ENCODE results near the gene BLTP3A. TPM values are rescaled to one million over a fixed set of nuclear protein-coding genes. Genes with fewer than 3 reads are reported as not detected.

BLTP3A gene
- total and polyA plus RNA-seq, 4 donors: 3.1 to 14.7 (median 9.6) TPM

DNA sequence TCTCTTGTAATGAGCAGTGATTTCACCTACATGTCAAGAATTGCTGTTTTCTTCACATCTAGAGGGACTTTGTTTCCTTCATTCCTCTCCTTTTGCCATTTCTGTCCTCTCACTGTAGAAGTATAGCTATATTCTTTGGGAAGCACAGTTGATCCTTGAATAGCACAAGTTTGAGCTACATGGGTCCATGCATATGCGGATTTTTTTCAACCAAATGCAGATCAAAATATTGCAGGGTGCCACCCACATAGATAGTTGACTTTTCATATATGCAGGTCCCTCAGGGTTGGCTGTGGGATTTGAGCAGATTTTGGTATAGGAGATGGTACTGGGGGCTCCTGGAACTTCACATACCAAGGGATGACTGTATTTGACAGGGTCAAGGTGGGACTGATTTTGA, 41.1 kb downstream of the BLTP3A start:
- 97 to 99% methylated on average over 1 of the region's 1 CpG for WGBS, 2 donors
- no peak for ATAC-seq (ENCODE audit: insufficient read depth, low FRiP score)

DNA sequence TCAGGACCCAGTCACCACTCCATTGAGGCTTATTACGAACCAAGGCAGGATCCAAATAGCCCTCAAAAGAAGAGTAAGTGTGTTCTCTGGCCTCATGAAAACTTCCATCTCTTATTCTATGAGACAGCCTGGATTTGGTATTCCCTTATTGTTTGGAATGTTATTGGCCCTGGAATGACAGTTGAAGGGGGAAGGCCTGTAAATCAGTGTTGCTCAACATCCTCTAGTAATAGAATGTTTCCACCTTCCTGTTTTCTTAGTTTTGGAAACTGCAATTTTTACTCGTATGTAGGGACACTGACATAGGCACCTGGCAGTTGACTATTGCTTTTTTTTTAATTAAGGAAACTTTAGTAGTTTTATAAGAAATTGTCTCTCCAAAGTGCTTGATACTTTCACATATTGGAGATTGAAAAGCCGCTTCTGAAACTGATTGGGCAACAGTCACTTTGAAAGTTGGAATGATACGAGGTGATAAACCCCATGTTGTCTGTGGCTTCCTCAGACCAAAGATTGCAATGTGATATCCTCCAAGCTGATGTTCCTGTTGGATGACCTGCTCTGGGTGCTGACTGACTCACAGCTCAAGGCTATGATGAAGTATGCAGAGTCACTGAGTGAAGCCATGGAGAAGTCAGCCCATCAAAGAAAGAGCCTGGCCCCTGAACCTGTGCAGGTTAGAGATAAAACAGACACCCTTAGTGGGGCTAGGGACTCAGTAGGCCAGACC, 43.1 kb downstream of the BLTP3A start:
- H3K9ac ChIP-seq (ENCODE audit: insufficient read depth in 1 of 2, low read length in 2 of 2): no peak overlapping the region
- peaks cover 3 to 23% (median 17%) of the 10 kb centered on the region in 4 donors for H3K36me3 ChIP-seq (ENCODE audit: control insufficient read depth in 4 of 4, insufficient read depth in 4 of 4, low read length in 4 of 4)
- H3K27me3 ChIP-seq (ENCODE audit: control insufficient read depth in 3 of 3, insufficient read depth in 3 of 3, low read length in 2 of 3): no peaks in the 10 kb centered on the region
- WGBS, 2 donors: 45 to 74% methylated on average over 4 of the region's 4 CpGs
- no peak for ATAC-seq (ENCODE audit: insufficient read depth, low FRiP score)
- DNase-seq: no peak
- H3K4me3 ChIP-seq: no peak overlapping the region
- H3K27ac ChIP-seq (ENCODE audit: low read depth in 1 of 2, low read length in 1 of 2): no peak overlapping the region
- TF ChIP-seq, protein P1, sequence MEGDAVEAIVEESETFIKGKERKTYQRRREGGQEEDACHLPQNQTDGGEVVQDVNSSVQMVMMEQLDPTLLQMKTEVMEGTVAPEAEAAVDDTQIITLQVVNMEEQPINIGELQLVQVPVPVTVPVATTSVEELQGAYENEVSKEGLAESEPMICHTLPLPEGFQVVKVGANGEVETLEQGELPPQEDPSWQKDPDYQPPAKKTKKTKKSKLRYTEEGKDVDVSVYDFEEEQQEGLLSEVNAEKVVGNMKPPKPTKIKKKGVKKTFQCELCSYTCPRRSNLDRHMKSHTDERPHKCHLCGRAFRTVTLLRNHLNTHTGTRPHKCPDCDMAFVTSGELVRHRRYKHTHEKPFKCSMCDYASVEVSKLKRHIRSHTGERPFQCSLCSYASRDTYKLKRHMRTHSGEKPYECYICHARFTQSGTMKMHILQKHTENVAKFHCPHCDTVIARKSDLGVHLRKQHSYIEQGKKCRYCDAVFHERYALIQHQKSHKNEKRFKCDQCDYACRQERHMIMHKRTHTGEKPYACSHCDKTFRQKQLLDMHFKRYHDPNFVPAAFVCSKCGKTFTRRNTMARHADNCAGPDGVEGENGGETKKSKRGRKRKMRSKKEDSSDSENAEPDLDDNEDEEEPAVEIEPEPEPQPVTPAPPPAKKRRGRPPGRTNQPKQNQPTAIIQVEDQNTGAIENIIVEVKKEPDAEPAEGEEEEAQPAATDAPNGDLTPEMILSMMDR (IDR thresholded peaks at IDR 0.05; ENCODE audit: control extremely low read depth, extremely low read depth): no peak
- H3K9me3 ChIP-seq (ENCODE audit: control insufficient read depth in 4 of 4, insufficient read depth in 3 of 4, low read length in 3 of 4): no peaks in the 10 kb centered on the region
- H3K4me1 ChIP-seq (ENCODE audit: control insufficient read depth in 5 of 5, insufficient read depth in 5 of 5, low read length in 5 of 5): no peaks in the 10 kb centered on the region

More for the DNA sequence above, 41.1 kb downstream of the BLTP3A start:
- TF ChIP-seq, protein P1 (IDR thresholded peaks at IDR 0.05; ENCODE audit: control extremely low read depth, extremely low read depth): no peak
- Histone ChIP-seq H3K9me3 (ENCODE audit: control insufficient read depth in 4 of 4, insufficient read depth in 3 of 4, low read length in 3 of 4) (no peaks in the 10 kb centered on the region), H3K4me1 (ENCODE audit: control insufficient read depth in 5 of 5, insufficient read depth in 5 of 5, low read length in 5 of 5) (no peaks in the 10 kb centered on the region), H3K4me3 (no peak overlapping the region), H3K27ac (ENCODE audit: low read depth in 1 of 2, low read length in 1 of 2) (no peak overlapping the region), H3K27me3 (ENCODE audit: control insufficient read depth in 3 of 3, insufficient read depth in 3 of 3, low read length in 2 of 3) (no peaks in the 10 kb centered on the region), H3K36me3 (ENCODE audit: control insufficient read depth in 4 of 4, insufficient read depth in 4 of 4, low read length in 4 of 4) (peaks cover 3 to 23% (median 18%) of the 10 kb centered on the region in 4 donors), H3K9ac (ENCODE audit: insufficient read depth in 1 of 2, low read length in 2 of 2) (no peak overlapping the region)
- no peak for DNase-seq

DNA sequence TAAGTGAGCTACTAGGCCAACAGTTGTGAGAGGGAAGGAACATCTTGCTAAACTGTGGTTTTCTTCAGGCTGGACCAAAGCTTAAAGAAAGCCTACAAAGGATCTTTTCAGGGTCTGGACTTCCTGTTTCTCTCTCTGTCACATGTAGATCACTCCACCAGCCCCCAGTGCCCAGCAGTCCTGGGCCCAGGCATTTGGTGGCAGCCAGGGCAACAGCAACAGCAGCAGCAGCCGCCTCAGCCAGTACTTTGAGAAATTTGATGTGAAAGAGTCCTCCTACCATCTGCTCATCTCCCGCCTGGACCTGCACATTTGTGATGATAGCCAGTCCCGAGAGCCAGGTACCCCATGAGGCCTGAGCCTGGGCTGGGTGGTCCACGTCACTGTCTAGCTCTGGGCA, 44.1 kb downstream of the BLTP3A start:
- H3K4me1 ChIP-seq (ENCODE audit: control insufficient read depth in 5 of 5, insufficient read depth in 5 of 5, low read length in 5 of 5): no peaks in the 10 kb centered on the region
- 71 to 91% methylated on average over 4 of the region's 4 CpGs for WGBS, 2 donors
- no peaks in the 10 kb centered on the region for H3K27me3 ChIP-seq (ENCODE audit: control insufficient read depth in 3 of 3, insufficient read depth in 3 of 3, low read length in 2 of 3)
- H3K36me3 ChIP-seq (ENCODE audit: control insufficient read depth in 4 of 4, insufficient read depth in 4 of 4, low read length in 4 of 4): peaks cover 3 to 23% (median 17%) of the 10 kb centered on the region in 4 donors
- ATAC-seq (ENCODE audit: insufficient read depth, low FRiP score) (no peak), DNase-seq (no peak)
- H3K9me3 ChIP-seq (ENCODE audit: control insufficient read depth in 4 of 4, insufficient read depth in 3 of 4, low read length in 3 of 4): no peaks in the 10 kb centered on the region
- no peak overlapping the region for H3K27ac ChIP-seq (ENCODE audit: low read depth in 1 of 2, low read length in 1 of 2)
- no peak overlapping the region for H3K9ac ChIP-seq (ENCODE audit: insufficient read depth in 1 of 2, low read length in 2 of 2)
- TF ChIP-seq, protein P1 (IDR thresholded peaks at IDR 0.05; ENCODE audit: control extremely low read depth, extremely low read depth): no peak
- H3K4me3 ChIP-seq: no peak overlapping the region
